Measurements from ENCODE around the gene ITGB6.

- TF ChIP-seq POLR2AphosphoS5 (IDR thresholded peaks at IDR 0.05; ENCODE audit: insufficient read depth, low read depth, low read length), result no peak
- no peak for TF ChIP-seq CTCF (IDR thresholded peaks at IDR 0.05; ENCODE audit: extremely low read depth in 1 of 2, insufficient read depth in 1 of 2, low read depth in 1 of 2, low read length in 2 of 2)
- TF ChIP-seq GATA2 (IDR thresholded peaks at IDR 0.05; ENCODE audit: insufficient read depth, insufficient read length, low read depth, low read length), result no peak
- TF ChIP-seq POLR2A (IDR thresholded peaks at IDR 0.05; ENCODE audit: low read depth, low read length), result no peak
- no peak for TF ChIP-seq EZH2 (IDR thresholded peaks at IDR 0.05; ENCODE audit: borderline replicate concordance, low read depth, low read length, severe bottlenecking)
- no peak for TF ChIP-seq FOS (IDR thresholded peaks at IDR 0.05; ENCODE audit: borderline replicate concordance, insufficient read depth, low read length)
- no peak for TF ChIP-seq MAX (IDR thresholded peaks at IDR 0.05; ENCODE audit: insufficient read depth, insufficient read length)
Observed at GRCh38 chr2:160050147-160050546, 149.9 kb downstream of the ITGB6 start.
